ENCODE data around the gene TNPO3. TPM values are rescaled to one million over a fixed set of nuclear protein-coding genes. Genes with fewer than 3 reads are reported as not detected.
A peak's percentile ranks its signal among the peaks of the same experiment; 100 is the strongest.

The TNPO3 gene
- total and polyA plus RNA-seq, 2 of the 4 experiments (the other 2 are of a cell fraction) = 24.2 to 77.2 TPM

DNA sequence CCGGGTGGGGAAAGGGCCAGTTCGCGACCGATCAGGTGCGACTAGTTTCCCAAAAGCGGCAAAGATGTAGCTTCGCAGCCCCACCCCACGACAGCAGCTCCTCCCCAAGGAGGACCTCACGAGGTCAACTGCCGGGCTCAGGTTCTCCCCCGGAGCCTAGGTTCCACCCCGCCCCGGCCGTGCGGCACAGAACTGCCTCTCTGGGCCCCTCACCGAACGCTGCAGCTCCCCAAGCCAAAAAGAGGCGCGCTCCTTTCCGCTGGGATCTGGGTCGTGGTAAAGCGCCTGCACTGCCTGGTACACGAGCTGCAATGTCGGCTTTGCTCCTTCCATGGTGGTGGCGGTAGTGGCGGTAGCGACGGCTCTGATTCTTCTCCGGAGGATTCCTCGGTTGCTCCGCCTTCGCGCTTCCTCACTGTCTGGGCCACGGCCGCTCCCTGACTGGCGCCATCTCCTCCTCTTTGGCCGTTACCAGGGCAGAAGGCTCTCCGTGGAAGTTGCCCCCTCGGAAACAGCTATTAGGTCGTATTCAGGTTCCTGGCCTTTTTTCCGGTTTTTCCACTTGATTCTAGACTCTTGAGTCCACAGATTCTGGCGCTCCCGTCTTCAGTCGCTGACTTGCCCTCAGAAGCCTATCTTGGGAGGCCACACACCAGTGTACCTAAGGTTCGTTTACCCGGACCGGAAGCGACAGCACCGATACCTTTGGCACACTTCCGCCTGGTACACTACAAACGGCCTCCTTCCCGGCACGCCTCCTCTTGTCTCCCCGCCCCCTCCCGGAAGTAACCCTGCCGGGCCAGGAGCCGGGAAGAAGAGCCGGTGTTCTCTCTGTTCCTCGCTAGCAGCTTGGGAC is at the start of gene TNPO3 (continued):
- TF ChIP-seq MXI1 (IDR thresholded peaks at IDR 0.05; ENCODE audit: borderline replicate concordance, low read depth, low read length) = 0 out of 2 replicates have a peak, but pooled peaks have one; percentile 35
- no peak for TF ChIP-seq SMC3 (IDR thresholded peaks at IDR 0.05; ENCODE audit: low read depth, low read length)
- no peak; the same call in 1 of the 2 replicates for TF ChIP-seq MAZ (IDR thresholded peaks at IDR 0.05; ENCODE audit: borderline replicate concordance, low read depth, low read length)
- TF ChIP-seq RCOR1 (IDR thresholded peaks at IDR 0.05; ENCODE audit: insufficient replicate concordance, low read length) = peak; percentile 1
- TF ChIP-seq RFX5 (IDR thresholded peaks at IDR 0.05; ENCODE audit: low read depth, low read length) = peak; percentile 47; the same call in 1 of the 2 replicates
